Activated T-cell treated with anti-CD3 and anti-CD28 coated beads, Interleukin-2, amount 50 U/mL, for 4 hours (primary cell): ENCODE measurements around the gene HSD11B1. TPM values are rescaled to one million over a fixed set of nuclear protein-coding genes. Genes with fewer than 3 reads are reported as not detected.

Source experiments
- ATAC-seq, 2 donors: fragments of 200-7000 bp; cut with Tn5 transposase; one replicate each; pipeline ENCODE4 v1.10.0; 2021
- DNase-seq: peaks from one replicate; pipeline ENCODE4 v3.0.0-alpha.2; 2020
- H3K27me3 Mint-ChIP-seq: one replicate; pipeline ENCODE4 v1.8.0; 2021; ENCODE audit warnings: low read depth, mixed read lengths
- H3K36me3 Mint-ChIP-seq: one replicate; pipeline ENCODE4 v1.8.0; 2022; ENCODE audit warnings: mixed read lengths; ENCODE audit not compliant: insufficient read depth
- H3K4me1 Mint-ChIP-seq: one replicate; pipeline ENCODE4 v1.8.0; 2021; ENCODE audit warnings: low read depth, mixed read lengths
- H3K4me3 Mint-ChIP-seq: one replicate; pipeline ENCODE4 v1.8.0; 2021; ENCODE audit warnings: mild to moderate bottlenecking, moderate library complexity, mixed read lengths
- H3K9me3 Mint-ChIP-seq: one replicate; pipeline ENCODE4 v1.8.0; 2021; ENCODE audit warnings: mixed read lengths
- total RNA-seq, 3 donors: library from RNA; stranded (reverse); gene quantifications; one replicate each; pipeline ENCODE4 v1.2.1, GENCODE V29; 2021

The HSD11B1 gene
- total RNA-seq, 3 donors from 2014 or later = 2.6 to 8.7 (median 2.7) TPM

DNA sequence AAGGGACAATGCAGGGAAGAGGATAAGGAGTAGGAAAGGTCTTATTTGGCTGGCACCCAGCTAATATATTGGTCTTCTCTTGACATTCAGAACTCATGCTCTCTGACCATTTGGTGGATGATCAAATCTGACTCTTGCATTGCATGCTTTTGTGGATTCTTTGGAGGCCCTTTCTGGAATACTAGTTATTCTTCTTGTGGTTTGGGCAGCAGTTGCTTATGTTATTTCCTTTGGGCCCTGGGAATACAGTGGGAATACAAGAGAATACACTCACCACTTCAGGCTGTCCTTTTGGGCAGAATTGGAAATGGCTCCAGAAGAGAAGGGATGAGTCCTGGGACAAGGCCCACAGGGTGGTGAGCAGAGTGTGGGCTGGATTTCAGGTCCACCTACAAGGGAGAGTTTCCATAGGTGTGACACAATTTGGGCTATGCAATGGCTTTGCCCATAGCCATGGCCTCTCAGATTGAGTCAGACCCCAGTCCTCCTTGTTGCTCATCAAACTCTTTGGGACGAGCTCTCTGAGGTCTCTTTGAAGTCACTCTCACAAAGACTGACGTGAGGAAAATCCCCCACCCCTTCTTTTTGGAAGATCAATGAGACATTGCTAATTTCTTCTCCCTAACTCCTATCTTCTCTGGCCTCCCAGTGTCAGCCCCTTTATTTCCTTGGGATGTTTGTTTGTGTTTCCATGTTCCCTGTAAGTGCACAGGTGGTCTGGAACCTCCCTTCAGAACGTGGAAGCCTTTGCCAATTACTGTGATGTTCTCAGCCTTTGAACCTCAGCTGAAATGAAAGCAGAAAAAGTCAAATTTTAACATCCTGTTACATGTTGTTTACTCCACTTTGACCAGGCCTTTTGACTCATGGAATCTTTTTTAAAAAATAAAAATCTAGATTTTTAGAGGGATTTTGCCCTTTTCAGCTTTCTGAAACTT is 19.4 kb downstream of the HSD11B1 start:
- Mint-ChIP-seq H3K27me3 (no peaks in the 10 kb centered on the region), H3K4me1 (peaks cover 38% of the 10 kb centered on the region), H3K4me3 (peak overlapping the region; percentile 47), H3K36me3 (no peaks in the 10 kb centered on the region), H3K9me3 (no peaks in the 10 kb centered on the region)
- peak; percentile 95 to 97 for ATAC-seq
- no peak for DNase-seq

DNA sequence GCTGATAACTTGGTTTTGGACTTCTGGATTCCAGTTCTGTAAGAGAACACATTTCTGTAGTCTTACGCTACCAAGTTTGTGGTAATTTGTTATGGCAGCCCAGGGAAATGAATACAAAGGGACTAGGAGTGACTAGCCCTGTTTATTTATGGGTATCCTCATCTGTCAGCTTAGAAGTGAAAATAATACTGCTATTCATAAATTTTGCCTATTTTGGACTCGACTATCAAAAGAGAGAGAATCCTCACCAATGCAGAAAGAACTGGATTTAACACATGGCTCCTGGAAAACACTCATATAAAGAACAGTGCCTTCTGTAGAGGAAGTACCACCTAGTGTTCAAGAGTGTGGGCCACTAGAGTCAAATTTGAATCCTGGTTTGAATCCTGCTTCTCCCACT is 22.6 kb downstream of the HSD11B1 start:
- peaks cover 37% of the 10 kb centered on the region for H3K4me1 Mint-ChIP-seq
- no peak for ATAC-seq

DNA sequence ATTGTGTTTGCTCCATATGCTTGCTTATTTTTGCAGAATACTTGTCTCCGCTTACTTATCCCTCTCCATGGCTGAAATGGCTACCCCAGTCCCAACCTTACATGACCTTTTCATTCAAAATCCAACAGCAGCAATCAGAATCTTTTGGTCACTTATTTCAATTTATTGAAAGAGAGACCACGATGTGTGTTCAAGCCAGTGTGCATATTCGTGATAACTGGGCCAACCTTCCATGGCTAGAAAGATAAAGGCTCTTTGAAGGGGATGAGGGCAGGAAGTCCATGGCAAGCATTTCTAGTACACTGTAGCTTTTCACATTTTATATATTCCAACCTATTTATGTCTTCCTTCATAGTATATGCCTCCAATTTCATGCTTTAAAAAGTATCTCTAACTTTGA is 23.1 kb downstream of the HSD11B1 start:
- H3K27me3 Mint-ChIP-seq = no peaks in the 10 kb centered on the region
- H3K4me3 Mint-ChIP-seq = no peak overlapping the region
- peaks cover 35% of the 10 kb centered on the region for H3K4me1 Mint-ChIP-seq
- no peaks in the 10 kb centered on the region for H3K9me3 Mint-ChIP-seq
- DNase-seq (no peak), ATAC-seq (no peak)
- H3K36me3 Mint-ChIP-seq = no peaks in the 10 kb centered on the region

More for the DNA sequence above, 22.6 kb downstream of the HSD11B1 start:
- no peaks in the 10 kb centered on the region for H3K27me3 Mint-ChIP-seq
- no peak for DNase-seq
- no peaks in the 10 kb centered on the region for H3K36me3 Mint-ChIP-seq
- H3K9me3 Mint-ChIP-seq = no peaks in the 10 kb centered on the region
- no peak overlapping the region for H3K4me3 Mint-ChIP-seq

DNA sequence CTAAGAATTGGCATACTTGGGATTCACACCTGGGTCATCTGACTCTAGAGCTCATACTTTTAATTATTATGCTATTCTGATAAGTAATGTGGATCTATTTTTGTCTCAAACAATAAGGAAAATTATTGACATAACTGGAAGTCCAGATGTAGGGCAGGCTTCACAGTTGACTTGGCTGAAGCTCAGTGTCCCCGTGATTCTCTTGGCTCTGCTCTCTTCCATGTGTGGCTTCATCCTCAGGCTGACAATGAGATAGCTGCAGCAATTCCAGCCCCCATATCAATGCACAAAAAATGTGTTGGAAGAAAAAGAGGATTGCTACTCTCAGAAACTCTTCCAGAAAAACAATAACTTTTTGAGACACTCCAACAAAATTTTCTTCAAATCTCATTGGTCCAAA is 23.8 kb downstream of the HSD11B1 start:
- ATAC-seq (no peak), DNase-seq (no peak)
- Mint-ChIP-seq H3K36me3 (peaks cover 3% of the 10 kb centered on the region), H3K4me3 (no peak overlapping the region), H3K9me3 (no peaks in the 10 kb centered on the region), H3K27me3 (no peaks in the 10 kb centered on the region), H3K4me1 (peaks cover 37% of the 10 kb centered on the region)

GRCh38 chr1:209729436-209729835 is 24.8 kb downstream of the HSD11B1 start:
- no peak for ATAC-seq
- H3K36me3 Mint-ChIP-seq = peaks cover 3% of the 10 kb centered on the region
- H3K4me1 Mint-ChIP-seq = peaks cover 35% of the 10 kb centered on the region
- no peaks in the 10 kb centered on the region for H3K9me3 Mint-ChIP-seq
- no peak for DNase-seq
- H3K27me3 Mint-ChIP-seq = no peaks in the 10 kb centered on the region
- H3K4me3 Mint-ChIP-seq = no peak overlapping the region

GRCh38 chr1:209732725-209733124 is 28.1 kb downstream of the HSD11B1 start:
- Mint-ChIP-seq H3K36me3 (peaks cover 3% of the 10 kb centered on the region), H3K9me3 (no peaks in the 10 kb centered on the region)
- ATAC-seq = no peak

DNA sequence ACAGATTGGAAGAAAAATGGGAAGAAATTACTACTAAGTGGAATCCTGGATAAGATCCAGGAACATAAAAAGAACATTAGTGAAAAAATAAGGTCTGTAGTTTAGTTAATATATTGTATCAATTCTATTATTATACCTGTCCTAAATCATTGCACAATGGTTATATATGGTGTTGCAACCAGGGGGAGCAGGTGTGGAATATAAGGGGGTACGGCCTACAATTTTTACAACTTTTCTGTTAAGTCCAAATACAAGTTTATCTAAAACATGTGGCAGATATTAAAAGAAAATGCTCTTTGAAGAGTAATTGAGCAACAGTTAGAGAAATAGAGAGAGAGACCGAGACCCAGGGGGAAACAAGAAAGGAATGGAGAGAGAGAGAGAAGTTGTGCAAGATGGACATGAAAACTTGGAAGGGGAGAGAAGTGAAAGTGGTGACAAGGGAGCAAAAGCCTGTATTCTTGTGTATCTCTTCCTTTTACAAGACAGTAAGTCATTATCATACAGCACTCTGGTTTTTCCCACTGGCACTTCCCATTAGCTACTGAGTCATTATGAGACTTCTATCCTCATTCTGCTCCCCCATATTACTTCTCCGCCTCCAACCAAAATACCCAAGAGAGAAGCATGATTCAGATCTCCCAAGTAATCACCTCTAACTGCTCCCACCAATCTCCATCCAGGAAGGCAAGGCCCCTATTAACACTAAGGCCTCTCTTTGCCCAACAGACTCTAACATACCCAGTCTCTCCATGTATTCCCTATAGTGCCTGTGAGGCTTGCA is 29.0 kb downstream of the HSD11B1 start:
- H3K36me3 Mint-ChIP-seq = peaks cover 3% of the 10 kb centered on the region
- H3K4me3 Mint-ChIP-seq = no peak overlapping the region
- peaks cover 27% of the 10 kb centered on the region for H3K4me1 Mint-ChIP-seq
- ATAC-seq (no peak), DNase-seq (no peak)
- no peaks in the 10 kb centered on the region for H3K27me3 Mint-ChIP-seq
- no peaks in the 10 kb centered on the region for H3K9me3 Mint-ChIP-seq

More at GRCh38 chr1:209732725-209733124, 28.1 kb downstream of the HSD11B1 start:
- Mint-ChIP-seq H3K4me1 (peaks cover 28% of the 10 kb centered on the region), H3K4me3 (no peak overlapping the region), H3K27me3 (no peaks in the 10 kb centered on the region)
- DNase-seq = no peak

- Mint-ChIP-seq H3K4me1 (peaks cover 27% of the 10 kb centered on the region), H3K4me3 (no peak overlapping the region), H3K27me3 (no peaks in the 10 kb centered on the region), H3K9me3 (no peaks in the 10 kb centered on the region), H3K36me3 (peaks cover 3% of the 10 kb centered on the region)
- ATAC-seq (peak; percentile 78 to 81), DNase-seq (no peak)
Observed at GRCh38 chr1:209736490-209737117, 32.0 kb downstream of the HSD11B1 start.

GRCh38 chr1:209737118-209737505 is 32.5 kb downstream of the HSD11B1 start:
- H3K4me3 Mint-ChIP-seq = no peak overlapping the region
- no peaks in the 10 kb centered on the region for H3K9me3 Mint-ChIP-seq
- peaks cover 32% of the 10 kb centered on the region for H3K4me1 Mint-ChIP-seq
- peaks cover 3% of the 10 kb centered on the region for H3K36me3 Mint-ChIP-seq
- ATAC-seq = no peak
- DNase-seq = no peak
- H3K27me3 Mint-ChIP-seq = no peaks in the 10 kb centered on the region

- ATAC-seq (no peak), DNase-seq (no peak)
- peaks cover 36% of the 10 kb centered on the region for H3K4me1 Mint-ChIP-seq
- H3K36me3 Mint-ChIP-seq = no peaks in the 10 kb centered on the region
- H3K27me3 Mint-ChIP-seq = no peaks in the 10 kb centered on the region
- H3K4me3 Mint-ChIP-seq = no peak overlapping the region
- no peaks in the 10 kb centered on the region for H3K9me3 Mint-ChIP-seq
Observed at GRCh38 chr1:209738270-209738669, 33.6 kb downstream of the HSD11B1 start.

- peaks cover 22% of the 10 kb centered on the region for H3K4me1 Mint-ChIP-seq
- no peaks in the 10 kb centered on the region for H3K27me3 Mint-ChIP-seq
- H3K9me3 Mint-ChIP-seq = no peaks in the 10 kb centered on the region
- no peak for DNase-seq
- no peaks in the 10 kb centered on the region for H3K36me3 Mint-ChIP-seq
- ATAC-seq = no peak
- H3K4me3 Mint-ChIP-seq = no peak overlapping the region
Observed at GRCh38 chr1:209741193-209741592, 36.5 kb downstream of the HSD11B1 start.

- Mint-ChIP-seq H3K36me3 (no peaks in the 10 kb centered on the region), H3K4me3 (no peak overlapping the region), H3K9me3 (no peaks in the 10 kb centered on the region), H3K4me1 (peaks cover 21% of the 10 kb centered on the region), H3K27me3 (no peaks in the 10 kb centered on the region)
- ATAC-seq = no peak
- no peak for DNase-seq
Observed at GRCh38 chr1:209741889-209742288, 37.2 kb downstream of the HSD11B1 start.

- Mint-ChIP-seq H3K4me1 (peaks cover 24% of the 10 kb centered on the region), H3K4me3 (no peak overlapping the region), H3K27me3 (no peaks in the 10 kb centered on the region), H3K36me3 (no peaks in the 10 kb centered on the region), H3K9me3 (no peaks in the 10 kb centered on the region)
- DNase-seq (no peak), ATAC-seq (no peak)
Observed at GRCh38 chr1:209742409-209743144, 37.9 kb downstream of the HSD11B1 start.

- Mint-ChIP-seq H3K36me3 (no peaks in the 10 kb centered on the region), H3K9me3 (no peaks in the 10 kb centered on the region), H3K4me1 (peaks cover 29% of the 10 kb centered on the region), H3K4me3 (no peak overlapping the region), H3K27me3 (no peaks in the 10 kb centered on the region)
- ATAC-seq (no peak), DNase-seq (no peak)
Observed at GRCh38 chr1:209743145-209743482, 38.5 kb downstream of the HSD11B1 start.
